ENCODE data around the gene TP53I11.

GRCh38 chr11:44992181-44992582 is 41.5 kb upstream of the TP53I11 start:
- TF ChIP-seq CTCF (conservative IDR thresholded peaks at IDR 0.05 in 1 of 2, IDR thresholded peaks at IDR 0.05 in 1 of 2; ENCODE audit: extremely low read depth in 1 of 2, insufficient read depth in 1 of 2, low read depth in 1 of 2, low read length in 2 of 2) (no peak), EZH2 (IDR thresholded peaks at IDR 0.05; ENCODE audit: borderline replicate concordance, low read length) (no peak)

Measured in mammary epithelial cell (primary cell).